Lung (tissue), 12 donors: ENCODE data around the gene ERBIN. TPM values are rescaled to one million over a fixed set of nuclear protein-coding genes. Genes with fewer than 3 reads are reported as not detected.
"Not testable (repeated sequence)": the region's sequence is repeated elsewhere in the genome, so short reads cannot be mapped to it uniquely, and the experiment has no call there.

Source experiments
- ATAC-seq: fragments of 200-7000 bp; cut with Tn5 transposase; one replicate; pipeline ENCODE4 v1.9.1; 2020; ENCODE audit warnings: moderate number of reproducible peaks; ENCODE audit not compliant: insufficient read depth, low FRiP score
- DNase-seq, 3 donors: peaks; one replicate each; pipeline ENCODE4 v3.0.0-alpha.2; 2013 to 2017
- H3K27ac ChIP-seq, 2 donors: one replicate each; pipeline ENCODE4 v1.5.1; 2013; ENCODE audit warnings: mild to moderate bottlenecking in 2 of 2, moderate library complexity in 2 of 2, control low read depth in 1 of 2, inconsistent platforms in 1 of 2, low read depth in 1 of 2, low read length in 1 of 2
- H3K27me3 ChIP-seq, 3 donors: one replicate each; pipeline ENCODE4 v1.5.1; 2013; ENCODE audit warnings: low read length in 2 of 3; ENCODE audit not compliant: control insufficient read depth in 3 of 3, insufficient read depth in 3 of 3
- H3K36me3 ChIP-seq, 4 donors: one replicate each; pipeline ENCODE4 v1.5.1; 2013; ENCODE audit warnings: low read length in 4 of 4, mild to moderate bottlenecking in 1 of 4, moderate library complexity in 1 of 4; ENCODE audit not compliant: control insufficient read depth in 4 of 4, insufficient read depth in 4 of 4
- H3K4me1 ChIP-seq, 5 donors: one replicate each; pipeline ENCODE4 v1.5.1; 2013; ENCODE audit warnings: low read length in 5 of 5, mild to moderate bottlenecking in 2 of 5, moderate library complexity in 1 of 5; ENCODE audit not compliant: control insufficient read depth in 5 of 5, insufficient read depth in 5 of 5
- H3K4me3 ChIP-seq: one replicate; pipeline ENCODE4 v1.5.1; 2013; ENCODE audit warnings: mild to moderate bottlenecking, control low read depth, moderate library complexity
- H3K9ac ChIP-seq, 2 donors: one replicate each; pipeline ENCODE4 v1.5.1; 2013; ENCODE audit warnings: low read length in 2 of 2, control low read depth in 1 of 2; ENCODE audit not compliant: insufficient read depth in 1 of 2
- H3K9me3 ChIP-seq, 4 donors: one replicate each; pipeline ENCODE4 v1.5.1; 2013; ENCODE audit warnings: low read length in 3 of 4, mild to moderate bottlenecking in 1 of 4, moderate library complexity in 1 of 4; ENCODE audit not compliant: control insufficient read depth in 4 of 4, insufficient read depth in 3 of 4
- WGBS, 2 donors: extraction: QIAGEN DNeasy Blood & Tissue Kit; methylation state at CpG; one replicate each; pipeline ENCODE4 v1.1.7; 2013; 5-methylcytosine and 5-hydroxymethylcytosine counted together
- polyA plus RNA-seq, 2 donors: library from polyadenylated mRNA; stranded (reverse); fragments of 200-250 nt; gene quantifications; one replicate each; pipeline ENCODE4 v1.2.1, GENCODE V29; 2013
- total RNA-seq, 2 donors: library from RNA; depleted of rRNA in 1 of 2; stranded (reverse); fragments of >200 nt in 1 of 2; gene quantifications; one replicate each; pipeline ENCODE4 v1.2.1, GENCODE V29; 2014 to 2021
- TF ChIP-seq, protein P1 (sequence below): IDR thresholded peaks from 2 replicates; pipeline ENCODE4 v1.5.1; 2012; ENCODE audit warnings: mild to moderate bottlenecking; ENCODE audit errors: control extremely low read depth, extremely low read depth
- donor health status: control.
- donor health status: control.
- donor health status: Bipolar disorder and iron deficiency.
- donor health status: healthy.
- donor health status: DM: yes; HTN: yes; CAD: no.

ERBIN gene
- total and polyA plus RNA-seq, 4 donors = 13.8 to 235 (median 41.9) TPM

DNA sequence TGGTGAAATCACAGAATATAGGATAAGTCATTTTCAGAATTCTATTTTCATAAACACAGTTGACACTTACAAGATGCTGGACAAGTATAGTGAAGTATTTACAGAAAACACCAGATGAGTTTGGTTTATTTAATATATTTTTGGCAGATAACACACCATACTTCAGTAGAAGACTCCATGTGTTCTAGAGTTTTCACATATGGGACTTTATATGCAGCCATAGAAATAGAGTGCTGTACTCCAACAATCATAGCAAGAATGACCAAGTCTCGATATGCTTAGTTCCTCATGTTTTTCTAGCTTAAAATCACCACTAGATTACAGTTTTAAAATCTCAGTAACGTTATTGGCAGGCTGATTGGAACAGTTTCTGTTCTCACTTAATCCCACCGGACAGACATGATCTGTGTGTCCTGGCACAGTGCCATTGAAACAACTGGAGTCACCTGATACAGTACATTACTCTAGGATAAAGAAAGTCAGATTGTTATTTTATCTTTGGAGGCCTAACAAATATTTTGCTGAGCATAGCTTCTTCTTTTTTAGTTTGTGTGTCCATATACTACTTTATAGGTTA is 45.8 kb upstream of the ERBIN start:
- Histone ChIP-seq H3K4me3 (no peak overlapping the region), H3K36me3 (no peaks in the 10 kb centered on the region), H3K27me3 (peaks cover 0 to 2% (median 0%) of the 10 kb centered on the region in 3 donors), H3K9ac (no peak overlapping the region), H3K4me1 (peaks cover 0 to 4% (median 0%) of the 10 kb centered on the region in 5 donors), H3K27ac (no peak overlapping the region), H3K9me3 (peaks cover 0 to 4% (median under 1%) of the 10 kb centered on the region in 4 donors)
- DNase-seq = peak in 2 of 3 donors; percentile 52 to 59
- TF ChIP-seq, protein P1, sequence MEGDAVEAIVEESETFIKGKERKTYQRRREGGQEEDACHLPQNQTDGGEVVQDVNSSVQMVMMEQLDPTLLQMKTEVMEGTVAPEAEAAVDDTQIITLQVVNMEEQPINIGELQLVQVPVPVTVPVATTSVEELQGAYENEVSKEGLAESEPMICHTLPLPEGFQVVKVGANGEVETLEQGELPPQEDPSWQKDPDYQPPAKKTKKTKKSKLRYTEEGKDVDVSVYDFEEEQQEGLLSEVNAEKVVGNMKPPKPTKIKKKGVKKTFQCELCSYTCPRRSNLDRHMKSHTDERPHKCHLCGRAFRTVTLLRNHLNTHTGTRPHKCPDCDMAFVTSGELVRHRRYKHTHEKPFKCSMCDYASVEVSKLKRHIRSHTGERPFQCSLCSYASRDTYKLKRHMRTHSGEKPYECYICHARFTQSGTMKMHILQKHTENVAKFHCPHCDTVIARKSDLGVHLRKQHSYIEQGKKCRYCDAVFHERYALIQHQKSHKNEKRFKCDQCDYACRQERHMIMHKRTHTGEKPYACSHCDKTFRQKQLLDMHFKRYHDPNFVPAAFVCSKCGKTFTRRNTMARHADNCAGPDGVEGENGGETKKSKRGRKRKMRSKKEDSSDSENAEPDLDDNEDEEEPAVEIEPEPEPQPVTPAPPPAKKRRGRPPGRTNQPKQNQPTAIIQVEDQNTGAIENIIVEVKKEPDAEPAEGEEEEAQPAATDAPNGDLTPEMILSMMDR = no peak
- no peak for ATAC-seq
- 57 to 68% methylated on average over 3 of the region's 3 CpGs for WGBS, 2 donors

DNA sequence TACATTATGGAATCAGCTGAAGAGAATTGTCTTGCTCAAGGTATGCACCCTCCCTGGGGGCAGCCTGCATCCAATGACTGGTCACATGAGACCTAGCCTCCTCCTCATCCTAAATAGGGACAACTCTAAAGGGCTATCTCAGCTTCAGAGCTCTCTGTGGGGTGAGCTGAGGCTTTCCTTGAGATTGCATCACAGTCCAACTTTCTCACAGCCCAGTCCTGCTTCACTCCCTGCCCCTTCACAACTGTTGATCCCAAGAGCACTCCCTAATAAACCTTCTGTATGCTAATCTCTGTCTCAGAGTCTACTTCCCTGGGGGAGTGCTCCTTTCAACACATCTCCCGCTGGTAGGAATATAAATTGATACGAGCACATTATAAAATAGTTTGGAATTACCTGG is 44.1 kb upstream of the ERBIN start:
- no peak for DNase-seq
- H3K4me1 ChIP-seq = peaks cover 0 to 4% (median 0%) of the 10 kb centered on the region in 5 donors
- peaks cover 0 to 4% (median 0%) of the 10 kb centered on the region in 4 donors for H3K9me3 ChIP-seq
- no peaks in the 10 kb centered on the region for H3K27me3 ChIP-seq
- TF ChIP-seq, protein P1 = no peak
- H3K9ac ChIP-seq = no peak overlapping the region
- H3K27ac ChIP-seq = no peak overlapping the region
- 94 to 95% methylated on average over 2 of the region's 2 CpGs for WGBS, 2 donors
- ATAC-seq = no peak
- H3K36me3 ChIP-seq = no peaks in the 10 kb centered on the region
- no peak overlapping the region for H3K4me3 ChIP-seq

DNA sequence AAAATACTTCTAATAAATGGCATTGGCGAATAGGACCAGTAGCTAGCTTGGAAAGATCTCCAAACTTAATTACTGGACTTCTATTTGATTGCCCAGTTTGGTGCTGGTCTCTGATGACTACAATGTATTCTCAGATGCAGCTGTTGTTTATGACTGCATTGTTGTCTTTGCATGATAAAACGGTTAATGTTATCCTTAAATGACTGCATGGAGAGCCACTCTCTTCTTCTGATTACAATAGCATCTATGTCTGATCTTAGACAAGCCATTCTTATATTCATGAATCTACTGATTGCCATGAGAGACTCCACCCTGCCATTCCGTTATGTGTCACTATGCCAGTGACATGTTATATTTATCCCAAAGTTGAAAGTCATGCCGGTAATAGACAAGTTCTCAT is 42.9 kb upstream of the ERBIN start:
- TF ChIP-seq, protein P1 = no peak
- no peak overlapping the region for H3K27ac ChIP-seq
- no peaks in the 10 kb centered on the region for H3K27me3 ChIP-seq
- 83 to 92% methylated on average over 4 of the region's 4 CpGs for WGBS, 2 donors
- DNase-seq = no peak
- H3K9ac ChIP-seq = no peak overlapping the region
- no peak overlapping the region for H3K4me3 ChIP-seq
- no peak for ATAC-seq
- H3K36me3 ChIP-seq = no peaks in the 10 kb centered on the region
- H3K9me3 ChIP-seq = peaks cover 0 to under 1% (median 0%) of the 10 kb centered on the region in 4 donors
- peaks cover 0 to 4% (median 0%) of the 10 kb centered on the region in 5 donors for H3K4me1 ChIP-seq

DNA sequence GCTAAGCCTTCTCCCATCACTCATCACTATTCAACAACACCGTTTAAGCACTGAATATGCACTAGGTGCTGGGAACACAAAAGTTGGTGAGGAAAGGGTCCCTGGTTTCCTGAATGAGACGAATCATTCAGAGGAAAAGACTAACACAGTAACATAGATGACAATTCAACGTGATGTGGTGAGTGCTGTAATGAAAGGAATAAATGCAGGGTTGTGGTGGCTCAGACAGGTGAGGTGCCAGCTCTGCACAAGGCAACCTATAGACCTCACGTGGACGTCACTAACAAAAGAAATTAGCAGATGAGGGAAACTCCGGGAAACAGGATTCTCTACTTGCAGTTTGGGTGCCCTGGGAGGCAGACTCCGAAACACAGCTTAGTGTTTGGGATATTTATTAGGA is 40.0 kb upstream of the ERBIN start:
- Histone ChIP-seq H3K9ac (no peak overlapping the region), H3K36me3 (no peaks in the 10 kb centered on the region), H3K9me3 (peaks cover 0 to 2% (median 0%) of the 10 kb centered on the region in 4 donors), H3K27ac (no peak overlapping the region), H3K4me3 (no peak overlapping the region), H3K4me1 (no peaks in the 10 kb centered on the region), H3K27me3 (no peaks in the 10 kb centered on the region)
- ATAC-seq (no peak), DNase-seq (no peak)
- 73 to 83% methylated on average over 7 of the region's 7 CpGs for WGBS, 2 donors
- TF ChIP-seq, protein P1 = no peak

DNA sequence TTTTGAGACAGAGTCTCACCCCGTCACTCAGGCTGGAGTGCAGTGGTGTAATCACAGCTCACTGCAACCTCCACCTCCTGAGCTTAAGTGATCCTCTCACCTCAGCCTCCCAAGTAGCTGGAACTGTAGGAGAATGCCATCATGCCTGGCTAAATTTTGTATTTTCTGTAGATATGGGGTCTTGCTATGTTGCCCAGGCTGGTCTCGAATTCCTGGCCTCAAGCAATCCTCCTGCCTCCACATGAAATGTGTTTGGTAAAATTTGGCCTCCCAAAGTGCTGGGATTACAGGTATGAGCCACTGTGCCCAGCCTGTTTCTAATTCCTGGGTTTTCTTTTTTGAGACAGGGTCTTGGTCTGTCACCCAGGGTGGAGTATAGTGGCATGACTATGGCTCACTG is 34.4 kb upstream of the ERBIN start:
- 88 to 98% methylated on average over 2 of the region's 2 CpGs for WGBS, 2 donors
- not testable (repeated sequence) for H3K27ac ChIP-seq, H3K27me3 ChIP-seq, ATAC-seq, H3K4me3 ChIP-seq, H3K9ac ChIP-seq, H3K36me3 ChIP-seq, DNase-seq, H3K9me3 ChIP-seq, H3K4me1 ChIP-seq
